Gastrocnemius medialis (tissue), 4 donors: ENCODE measurements around the gene CDKAL1. TPM values are rescaled to one million over a fixed set of nuclear protein-coding genes. Genes with fewer than 3 reads are reported as not detected.

Source experiments
- ATAC-seq, 2 donors: fragments of 150-250 bp; one replicate each; pipeline ENCODE4 v1.9.1; 2016
- DNase-seq, 2 donors: peaks; one replicate each; pipeline ENCODE4 v3.0.0-alpha.2; 2019
- H3K27ac ChIP-seq, 4 donors: fragments of 200-600 bp; sonication (generic); 1 replicate in 1 of 4; 2 replicates in 3 of 4; pipeline ENCODE4 v1.5.1; 2016 to 2018; ENCODE audit warnings: mild to moderate bottlenecking in 2 of 4, moderate library complexity in 1 of 4
- H3K27me3 ChIP-seq, 3 donors: fragments of 200-600 bp; sonication (generic) in 2 of 3; 1 replicate in 1 of 3; 2 replicates in 2 of 3; pipeline versions ENCODE4 v1.5.1 to v1.6.0; 2016 to 2019; ENCODE audit warnings: mild to moderate bottlenecking in 1 of 3, moderate library complexity in 1 of 3
- H3K36me3 ChIP-seq, 2 donors: fragments of 200-600 bp; sonication (generic) in 1 of 2; one replicate each; pipeline ENCODE4 v1.5.1; 2017 to 2018
- H3K4me1 ChIP-seq, 2 donors: fragments of 200-600 bp; sonication (generic) in 1 of 2; one replicate each; pipeline ENCODE4 v1.5.1; 2016 to 2017; ENCODE audit warnings: mild to moderate bottlenecking in 2 of 2
- H3K4me3 ChIP-seq, 4 donors: fragments of 200-600 bp; sonication (generic) in 3 of 4; 1 replicate in 1 of 4; 2 replicates in 3 of 4; pipeline ENCODE4 v1.5.1; 2016 to 2019; ENCODE audit warnings: mild to moderate bottlenecking in 2 of 4
- H3K9me3 ChIP-seq, 3 donors: fragments of 200-600 bp; sonication (generic) in 2 of 3; 1 replicate in 1 of 3; 2 replicates in 2 of 3; pipeline ENCODE4 v1.5.1; 2016 to 2019
- CTCF ChIP-seq, 5 experiments: fragments of 450-650 bp in 3 of 5; fragments of 200-600 bp in 2 of 5; sonication (generic) in 2 of 5; IDR thresholded peaks in 4 of 5; conservative IDR thresholded peaks in 1 of 5; 1 replicate in 4 of 5; 2 replicates in 1 of 5; pipeline ENCODE4 v1.5.1; 2016 to 2019; ENCODE audit warnings: antibody characterized with exemption in 5 of 5, mild to moderate bottlenecking in 3 of 5, moderate library complexity in 3 of 5
- POLR2A ChIP-seq, 2 donors: fragments of 450-650 bp; IDR thresholded peaks; one replicate each; pipeline ENCODE4 v1.6.1; 2017; ENCODE audit warnings: antibody characterized with exemption in 2 of 2, mild to moderate bottlenecking in 2 of 2, moderate library complexity in 2 of 2
- in situ Hi-C, 4 donors: fragments of 200-750 bp; cut with MboI; loops; one replicate each; pipeline versions ENCODE4 v1.15.0 to v1.8.0; 2017; ENCODE audit warnings: low sequenced_read_pairs in 4 of 4
- intact Hi-C: fragments of 100-400 bp; cut with DNase I; formaldehyde crosslinking; loops from one replicate; pipeline ENCODE4 v1.15.1; 2023; ENCODE audit warnings: low total_unique reads
- total RNA-seq, 4 donors: library from RNA; depleted of rRNA; stranded (reverse); fragments of >200 nt; gene quantifications; one replicate each; pipeline versions ENCODE4 v1.1.0 to v1.2.3, GENCODE V29; 2016

CDKAL1 gene
- total RNA-seq, 4 donors from 2014 or later, result 9.6 to 17.0 (median 11.4) TPM

- Histone ChIP-seq H3K4me3 (no peak overlapping the region), H3K9me3 (no peaks in the 10 kb centered on the region), H3K27me3 (no peaks in the 10 kb centered on the region), H3K36me3 (no peaks in the 10 kb centered on the region), H3K4me1 (no peaks in the 10 kb centered on the region), H3K27ac (no peak overlapping the region)
- no peak for TF ChIP-seq POLR2A (IDR thresholded peaks at IDR 0.05)
- TF ChIP-seq CTCF (IDR thresholded peaks at IDR 0.05 in 4 of 5, conservative IDR thresholded peaks at IDR 0.05 in 1 of 5), result peak in 1 of 5 experiments; percentile 28
- intact Hi-C loops, result no loop called here
- DNase-seq (no peak), ATAC-seq (no peak)
- in situ Hi-C loops, result no loop called here
Observed at GRCh38 chr6:20789162-20789561, 254.9 kb downstream of the CDKAL1 start.

- DNase-seq (no peak), ATAC-seq (no peak)
- TF ChIP-seq POLR2A (IDR thresholded peaks at IDR 0.05) (no peak), CTCF (IDR thresholded peaks at IDR 0.05 in 4 of 5, conservative IDR thresholded peaks at IDR 0.05 in 1 of 5) (no peak)
- Histone ChIP-seq H3K36me3 (no peaks in the 10 kb centered on the region), H3K27me3 (no peaks in the 10 kb centered on the region), H3K27ac (no peak overlapping the region), H3K4me1 (no peaks in the 10 kb centered on the region), H3K4me3 (no peak overlapping the region), H3K9me3 (no peaks in the 10 kb centered on the region)
- intact Hi-C loops (no loop called here), in situ Hi-C loops (no loop called here)
Observed at GRCh38 chr6:20790032-20790791, 256.0 kb downstream of the CDKAL1 start.

- ATAC-seq (no peak), DNase-seq (no peak)
- in situ Hi-C loops, result no loop called here
- no peaks in the 10 kb centered on the region for H3K27me3 ChIP-seq
- no peaks in the 10 kb centered on the region for H3K36me3 ChIP-seq
- TF ChIP-seq CTCF (IDR thresholded peaks at IDR 0.05 in 4 of 5, conservative IDR thresholded peaks at IDR 0.05 in 1 of 5) (no peak), POLR2A (IDR thresholded peaks at IDR 0.05) (no peak)
- H3K4me1 ChIP-seq, result no peaks in the 10 kb centered on the region
- intact Hi-C loops, result no loop called here
- H3K4me3 ChIP-seq, result no peak overlapping the region
- H3K9me3 ChIP-seq, result no peaks in the 10 kb centered on the region
- no peak overlapping the region for H3K27ac ChIP-seq
Observed at GRCh38 chr6:20791074-20791473, 256.8 kb downstream of the CDKAL1 start.

- no peak overlapping the region for H3K27ac ChIP-seq
- H3K36me3 ChIP-seq, result no peaks in the 10 kb centered on the region
- H3K4me3 ChIP-seq, result no peak overlapping the region
- intact Hi-C loops, result no loop called here
- H3K9me3 ChIP-seq, result no peaks in the 10 kb centered on the region
- ATAC-seq (no peak), DNase-seq (no peak)
- in situ Hi-C loops, result no loop called here
- no peaks in the 10 kb centered on the region for H3K4me1 ChIP-seq
- TF ChIP-seq POLR2A (IDR thresholded peaks at IDR 0.05) (no peak), CTCF (IDR thresholded peaks at IDR 0.05 in 4 of 5, conservative IDR thresholded peaks at IDR 0.05 in 1 of 5) (no peak)
- H3K27me3 ChIP-seq, result no peaks in the 10 kb centered on the region
Observed at GRCh38 chr6:20791944-20792343, 257.7 kb downstream of the CDKAL1 start.

- no peak for ATAC-seq
- H3K27me3 ChIP-seq, result no peaks in the 10 kb centered on the region
- in situ Hi-C loops, result no loop called here
- H3K9me3 ChIP-seq, result no peaks in the 10 kb centered on the region
- H3K36me3 ChIP-seq, result no peaks in the 10 kb centered on the region
- TF ChIP-seq CTCF (IDR thresholded peaks at IDR 0.05 in 4 of 5, conservative IDR thresholded peaks at IDR 0.05 in 1 of 5) (no peak), POLR2A (IDR thresholded peaks at IDR 0.05) (no peak)
- no peaks in the 10 kb centered on the region for H3K4me1 ChIP-seq
- H3K27ac ChIP-seq, result no peak overlapping the region
- no peak for DNase-seq
- no peak overlapping the region for H3K4me3 ChIP-seq
- intact Hi-C loops, result no loop called here
Observed at GRCh38 chr6:20793174-20793573, 258.9 kb downstream of the CDKAL1 start.
